CD14-positive monocyte (primary cell): ENCODE measurements around the gene DPP6. TPM values are rescaled to one million over a fixed set of nuclear protein-coding genes. Genes with fewer than 3 reads are reported as not detected.

Experiments used
- DNase-seq, 3 donors: peaks; one replicate each; pipeline ENCODE4 v3.0.0-alpha.2; 2011 to 2022
- H2AFZ ChIP-seq: 2 replicates; pipeline ENCODE4 v1.6.0; 2012; ENCODE audit warnings: mild to moderate bottlenecking, low read depth, low read length, inconsistent platforms; ENCODE audit not compliant: insufficient read depth, poor library complexity, severe bottlenecking
- H3K27ac ChIP-seq, 2 donors: 1 replicate in 1 of 2; 2 replicates in 1 of 2; pipeline ENCODE4 v1.5.1; 2012 to 2013; ENCODE audit warnings: low read length in 2 of 2, control low read depth in 1 of 2, inconsistent platforms in 1 of 2, low read depth in 1 of 2, mild to moderate bottlenecking in 1 of 2
- H3K27me3 ChIP-seq, 2 donors: one replicate each; pipeline versions ENCODE4 v1.6.0 to v1.6.1; 2011 to 2013; ENCODE audit warnings: low read length in 2 of 2; ENCODE audit not compliant: control insufficient read depth in 2 of 2, insufficient read depth in 2 of 2
- H3K36me3 ChIP-seq, 2 donors: replicated peaks in 1 of 2; 1 replicate in 1 of 2; 2 replicates in 1 of 2; pipeline versions ENCODE4 v1.5.1 to v1.6.1; 2012 to 2013; ENCODE audit warnings: low read length in 2 of 2, control low read depth in 1 of 2, inconsistent platforms in 1 of 2, mild to moderate bottlenecking in 1 of 2; ENCODE audit not compliant: insufficient read depth in 2 of 2, control insufficient read depth in 1 of 2
- H3K4me1 ChIP-seq, 2 donors: 1 replicate in 1 of 2; 2 replicates in 1 of 2; pipeline versions ENCODE4 v1.5.1 to v1.6.1; 2012 to 2013; ENCODE audit warnings: low read length in 2 of 2, control low read depth in 1 of 2, inconsistent platforms in 1 of 2, mild to moderate bottlenecking in 1 of 2, moderate library complexity in 1 of 2; ENCODE audit not compliant: insufficient read depth in 2 of 2, control insufficient read depth in 1 of 2
- H3K4me2 ChIP-seq: replicated peaks from 2 replicates; pipeline ENCODE3; 2012; ENCODE audit warnings: low read length, moderate library complexity, mild to moderate bottlenecking; ENCODE audit not compliant: poor library complexity, severe bottlenecking; ENCODE audit errors: extremely low read depth
- H3K4me3 ChIP-seq, 3 experiments: fragments of 200-600 bp in 1 of 3; sonication (generic) in 1 of 3; replicated peaks in 1 of 3; 1 replicate in 2 of 3; 2 replicates in 1 of 3; pipeline ENCODE4 v1.5.1; 2011 to 2013; ENCODE audit warnings: low read length in 3 of 3, mild to moderate bottlenecking in 3 of 3, control low read depth in 2 of 3, low read depth in 2 of 3, inconsistent platforms in 1 of 3, moderate library complexity in 1 of 3
- H3K79me2 ChIP-seq: 2 replicates; pipeline ENCODE4 v1.6.0; 2012; ENCODE audit warnings: mild to moderate bottlenecking, control low read depth, inconsistent platforms, low read length, moderate library complexity; ENCODE audit not compliant: insufficient read depth
- H3K9ac ChIP-seq: 2 replicates; pipeline ENCODE4 v1.6.0; 2017; ENCODE audit warnings: low read length, mild to moderate bottlenecking; ENCODE audit not compliant: insufficient read depth, poor library complexity, severe bottlenecking
- H3K9me3 ChIP-seq, 2 donors: replicated peaks in 1 of 2; 1 replicate in 1 of 2; 2 replicates in 1 of 2; pipeline versions ENCODE4 v1.5.1 to v1.6.1; 2012 to 2013; ENCODE audit warnings: low read length in 2 of 2, control low read depth in 1 of 2; ENCODE audit not compliant: control insufficient read depth in 1 of 2, insufficient read depth in 1 of 2
- H4K20me1 ChIP-seq: 2 replicates; pipeline ENCODE4 v1.6.0; 2012; ENCODE audit warnings: mild to moderate bottlenecking, low read length, control low read depth, moderate library complexity; ENCODE audit not compliant: insufficient read depth
- H3K27ac Mint-ChIP-seq, 7 donors: one replicate each; pipeline ENCODE4 v1.8.0; 2020; ENCODE audit warnings: mild to moderate bottlenecking in 7 of 7, mixed read lengths in 7 of 7, moderate library complexity in 6 of 7, inconsistent platforms in 2 of 7
- H3K27me3 Mint-ChIP-seq, 3 donors: one replicate each; pipeline ENCODE4 v1.8.0; 2021 to 2022; ENCODE audit warnings: low read depth in 3 of 3, mild to moderate bottlenecking in 3 of 3, mixed read lengths in 3 of 3, moderate library complexity in 3 of 3, inconsistent platforms in 1 of 3
- H3K36me3 Mint-ChIP-seq, 2 donors: one replicate each; pipeline ENCODE4 v1.8.0; 2020; ENCODE audit warnings: mixed read lengths in 2 of 2, inconsistent platforms in 1 of 2, mild to moderate bottlenecking in 1 of 2
- H3K4me1 Mint-ChIP-seq: one replicate; pipeline ENCODE4 v1.8.0; 2020; ENCODE audit warnings: mild to moderate bottlenecking, mixed read lengths
- H3K4me3 Mint-ChIP-seq, 2 donors: one replicate each; pipeline ENCODE4 v1.8.0; 2020; ENCODE audit warnings: mild to moderate bottlenecking in 2 of 2, mixed read lengths in 2 of 2, moderate library complexity in 1 of 2
- H3K9me3 Mint-ChIP-seq, 7 donors: one replicate each; pipeline ENCODE4 v1.8.0; 2020 to 2022; ENCODE audit warnings: mixed read lengths in 7 of 7, mild to moderate bottlenecking in 6 of 7, moderate library complexity in 6 of 7, inconsistent platforms in 2 of 7
- CTCF ChIP-seq: fragments of 200-600 bp; IDR thresholded peaks from one replicate; pipeline ENCODE4 v1.8.0; 2022; ENCODE audit warnings: antibody characterized with exemption, mild to moderate bottlenecking
- WGBS: methylation state at CpG from one replicate; pipeline ENCODE4 v1.1.5; 2013; ENCODE audit warnings: missing lambda C conversion rate; ENCODE audit not compliant: insufficient coverage; 5-methylcytosine and 5-hydroxymethylcytosine counted together
- intact Hi-C, 2 donors: fragments of 100-400 bp; cut with micrococcal nuclease; formaldehyde crosslinking; loops; one replicate each; pipeline versions ENCODE4 v1.15.0 to v1.15.1; 2023
- polyA plus RNA-seq, 3 donors: library from polyadenylated mRNA; depleted of rRNA in 1 of 3; unstranded in 2 of 3; stranded (reverse) in 1 of 3; fragments of 300-500 nt in 2 of 3; fragments of >200 nt in 1 of 3; fragmentation: Illumina TruSeq in 2 of 3; gene quantifications; 1 replicate in 2 of 3; 2 replicates in 1 of 3; pipeline ENCODE4 v1.2.3, GENCODE V29; 2012 to 2021

Gene DPP6
- polyA plus RNA-seq, 3 donors: not detected

GRCh38 chr7:154916381-154916780 is 864.2 kb downstream of the DPP6 start:
- Mint-ChIP-seq H3K9me3 (peaks cover under 1 to 7% (median 2%) of the 10 kb centered on the region in 7 donors), H3K4me1 (peaks cover 4% of the 10 kb centered on the region), H3K27me3 (peaks cover 20 to 32% (median 20%) of the 10 kb centered on the region in 3 donors), H3K27ac (no peak overlapping the region), H3K4me3 (no peak overlapping the region), H3K36me3 (peaks cover 0 to 3% of the 10 kb centered on the region in 2 donors)
- H2AFZ ChIP-seq: no peak overlapping the region
- H3K4me2 ChIP-seq: no peak overlapping the region
- 92% methylated on average over 12 of the region's 14 CpGs for WGBS
- H3K9ac ChIP-seq: no peak overlapping the region
- intact Hi-C loops: no loop called here
- H4K20me1 ChIP-seq: no peaks in the 10 kb centered on the region
- H3K79me2 ChIP-seq: no peaks in the 10 kb centered on the region
- peaks cover 5 to 10% of the 10 kb centered on the region in 2 donors for H3K4me1 ChIP-seq
- no peak overlapping the region for H3K4me3 ChIP-seq
- no peak for TF ChIP-seq CTCF
- no peaks in the 10 kb centered on the region for H3K36me3 ChIP-seq
- no peak overlapping the region for H3K27ac ChIP-seq
- no peak for DNase-seq
- H3K27me3 ChIP-seq: peaks cover 4 to 26% of the 10 kb centered on the region in 2 donors
- H3K9me3 ChIP-seq: no peaks in the 10 kb centered on the region

- Mint-ChIP-seq H3K9me3 (peaks cover 0 to 9% (median 2%) of the 10 kb centered on the region in 7 donors), H3K4me3 (no peak overlapping the region), H3K27ac (peak overlapping the region in 1 of 7 donors; percentile 25), H3K4me1 (peaks cover 4% of the 10 kb centered on the region), H3K36me3 (peaks cover 0 to 3% of the 10 kb centered on the region in 2 donors), H3K27me3 (peaks cover 20 to 32% (median 22%) of the 10 kb centered on the region in 3 donors)
- no peaks in the 10 kb centered on the region for H3K36me3 ChIP-seq
- DNase-seq: no peak
- no peak overlapping the region for H3K9ac ChIP-seq
- no peaks in the 10 kb centered on the region for H3K79me2 ChIP-seq
- intact Hi-C loops: no loop called here
- H3K4me1 ChIP-seq: peaks cover 5 to 10% of the 10 kb centered on the region in 2 donors
- H4K20me1 ChIP-seq: no peaks in the 10 kb centered on the region
- WGBS: over 99% methylated on average over 7 of the region's 13 CpGs
- no peak overlapping the region for H3K4me3 ChIP-seq
- H3K9me3 ChIP-seq: peaks cover 0 to under 1% of the 10 kb centered on the region in 2 donors
- TF ChIP-seq CTCF: no peak
- no peak overlapping the region for H3K4me2 ChIP-seq
- no peak overlapping the region for H3K27ac ChIP-seq
- peaks cover 4 to 26% of the 10 kb centered on the region in 2 donors for H3K27me3 ChIP-seq
- no peak overlapping the region for H2AFZ ChIP-seq
These were observed 864.9 kb downstream of the DPP6 start for GRCh38 chr7:154916856-154917807.
